ENCODE data around the gene PTPN18.
"Not testable (repeated sequence)": the region's sequence is repeated elsewhere in the genome, so short reads cannot be mapped to it uniquely, and the experiment has no call there.

Gene PTPN18

GRCh38 chr2:130381145-130381544 lies 25.3 kb downstream of the PTPN18 start:
- no peak for DNase-seq (ENCODE audit: low spot score)

GRCh38 chr2:130381619-130382018 lies 25.8 kb downstream of the PTPN18 start:
- no peak for DNase-seq (ENCODE audit: low spot score)

GRCh38 chr2:130382313-130382917 lies 26.6 kb downstream of the PTPN18 start:
- DNase-seq (ENCODE audit: low spot score): no peak

- DNase-seq (ENCODE audit: low spot score): no peak
Measured at GRCh38 chr2:130385709-130386108, 29.9 kb downstream of the PTPN18 start.

- DNase-seq (ENCODE audit: low spot score): no peak
Measured at GRCh38 chr2:130387071-130387400, 31.2 kb downstream of the PTPN18 start.

GRCh38 chr2:130387804-130388203 lies 31.9 kb downstream of the PTPN18 start:
- DNase-seq (ENCODE audit: low spot score): no peak

- no peak for DNase-seq (ENCODE audit: low spot score)
Measured at GRCh38 chr2:130388221-130388907, 32.5 kb downstream of the PTPN18 start.

- DNase-seq (ENCODE audit: low spot score): no peak
Measured at GRCh38 chr2:130389358-130389757, 33.5 kb downstream of the PTPN18 start.

- peak; percentile 1 for DNase-seq (ENCODE audit: low spot score)
Measured at GRCh38 chr2:130389783-130390182, 33.9 kb downstream of the PTPN18 start.

- peak; percentile 31 for DNase-seq (ENCODE audit: low spot score)
Measured at GRCh38 chr2:130390460-130391057, 34.7 kb downstream of the PTPN18 start.

GRCh38 chr2:130391058-130391871 lies 35.4 kb downstream of the PTPN18 start:
- peak; percentile 83 for DNase-seq (ENCODE audit: low spot score)

GRCh38 chr2:130391872-130392670 lies 36.2 kb downstream of the PTPN18 start:
- DNase-seq (ENCODE audit: low spot score): peak; percentile 1

- peak; percentile 1 for DNase-seq (ENCODE audit: low spot score)
Measured at GRCh38 chr2:130393318-130393910, 37.6 kb downstream of the PTPN18 start.

GRCh38 chr2:130406280-130406679 lies 50.4 kb downstream of the PTPN18 start:
- not testable (repeated sequence) for DNase-seq (ENCODE audit: low spot score)

GRCh38 chr2:130416693-130417092 lies 60.8 kb downstream of the PTPN18 start:
- DNase-seq (ENCODE audit: low spot score): not testable (repeated sequence)

GRCh38 chr2:130418845-130419244 lies 63.0 kb downstream of the PTPN18 start:
- not testable (repeated sequence) for DNase-seq (ENCODE audit: low spot score)

Measured in germinal center (tissue), 1 donor.